Muscle of leg (tissue), 11 donors: ENCODE measurements around the gene PLXNA4. TPM values are rescaled to one million over a fixed set of nuclear protein-coding genes. Genes with fewer than 3 reads are reported as not detected.

ENCODE experiments used
- DNase-seq: peaks from one replicate; pipeline ENCODE4 v3.0.0; 2013
- H3K27ac ChIP-seq: one replicate; pipeline ENCODE4 v1.5.1; 2013; ENCODE audit warnings: mild to moderate bottlenecking, low read length, control low read depth
- H3K27me3 ChIP-seq: one replicate; pipeline ENCODE4 v1.6.1; 2013; ENCODE audit warnings: low read length; ENCODE audit not compliant: control insufficient read depth, insufficient read depth
- H3K36me3 ChIP-seq: one replicate; pipeline ENCODE4 v1.6.1; 2013; ENCODE audit warnings: low read length; ENCODE audit not compliant: control insufficient read depth, insufficient read depth
- H3K4me1 ChIP-seq: one replicate; pipeline ENCODE4 v1.6.1; 2013; ENCODE audit warnings: low read length; ENCODE audit not compliant: control insufficient read depth, insufficient read depth
- H3K4me3 ChIP-seq: one replicate; pipeline ENCODE4 v1.5.1; 2013; ENCODE audit warnings: low read length, control low read depth
- H3K9me3 ChIP-seq: replicated peaks from 2 replicates; pipeline ENCODE4 v1.6.1; 2013; ENCODE audit warnings: low read depth, low read length; ENCODE audit not compliant: control insufficient read depth
- WGBS: methylation state at CpG from one replicate; pipeline ENCODE4 v1.1.5; 2013; ENCODE audit warnings: missing lambda C conversion rate; ENCODE audit not compliant: insufficient coverage; 5-methylcytosine and 5-hydroxymethylcytosine counted together
- polyA plus RNA-seq, 8 donors: library from polyadenylated mRNA; unstranded; fragments of 120-200 nt; gene quantifications; one replicate each; pipeline versions ENCODE4 v1.2.1 to v1.2.3, GENCODE V29; 2013; ENCODE audit warnings: inconsistent platforms in 1 of 8, low replicate concordance in 1 of 8; ENCODE audit not compliant: insufficient read length in 8 of 8, insufficient read depth in 1 of 8
- total RNA-seq: library from RNA; stranded (reverse); fragments of 120-200 nt; gene quantifications from one replicate; pipeline ENCODE4 v1.2.4, GENCODE V29; 2013

The PLXNA4 gene
- total and polyA plus RNA-seq, 9 donors: 1.3 to 3.3 (median 2.1) TPM

- no peak overlapping the region for H3K4me3 ChIP-seq
- H3K36me3 ChIP-seq: no peaks in the 10 kb centered on the region
- no CpG with 5 or more reads among the region's 5 CpGs for WGBS
- no peak overlapping the region for H3K27ac ChIP-seq
- H3K27me3 ChIP-seq: peaks cover 2% of the 10 kb centered on the region
- no peaks in the 10 kb centered on the region for H3K9me3 ChIP-seq
- H3K4me1 ChIP-seq: no peaks in the 10 kb centered on the region
- no peak for DNase-seq
These were observed 362.7 kb downstream of the PLXNA4 start for GRCh38 chr7:132213583-132213982.

DNA sequence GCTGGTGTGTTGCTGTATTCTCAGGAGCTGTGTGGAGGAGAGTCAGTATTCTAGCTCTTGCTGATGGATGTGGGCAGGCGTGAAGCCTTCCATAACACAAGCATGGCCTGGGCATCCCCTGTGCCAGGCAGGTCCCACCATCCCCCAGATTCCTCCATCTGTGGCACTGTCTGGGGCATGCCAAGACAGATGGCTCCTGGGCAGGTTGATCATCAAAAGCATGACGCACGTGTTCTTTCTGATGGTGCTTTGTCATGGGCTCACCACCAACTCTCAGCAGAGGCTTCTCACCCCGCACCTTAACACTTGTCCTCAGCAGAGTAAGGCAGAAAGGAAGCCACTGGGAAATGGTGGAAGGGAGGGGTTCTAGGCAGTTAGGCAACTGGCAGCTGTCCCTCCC, 364.3 kb downstream of the PLXNA4 start:
- 88% methylated on average over 3 of the region's 4 CpGs for WGBS
- no peaks in the 10 kb centered on the region for H3K9me3 ChIP-seq
- no peak overlapping the region for H3K27ac ChIP-seq
- peaks cover 5% of the 10 kb centered on the region for H3K4me1 ChIP-seq
- no peaks in the 10 kb centered on the region for H3K36me3 ChIP-seq
- no peak for DNase-seq
- H3K27me3 ChIP-seq: peaks cover 2% of the 10 kb centered on the region
- H3K4me3 ChIP-seq: no peak overlapping the region

GRCh38 chr7:132210821-132211220, 365.4 kb downstream of the PLXNA4 start:
- peaks cover 8% of the 10 kb centered on the region for H3K4me1 ChIP-seq
- H3K27me3 ChIP-seq: peaks cover 2% of the 10 kb centered on the region
- H3K36me3 ChIP-seq: no peaks in the 10 kb centered on the region
- WGBS: 92% methylated on average over 14 of the region's 14 CpGs
- no peaks in the 10 kb centered on the region for H3K9me3 ChIP-seq
- no peak overlapping the region for H3K27ac ChIP-seq
- no peak overlapping the region for H3K4me3 ChIP-seq
- no peak for DNase-seq

- H3K27ac ChIP-seq: no peak overlapping the region
- no CpG with 5 or more reads among the region's 2 CpGs for WGBS
- H3K9me3 ChIP-seq: no peaks in the 10 kb centered on the region
- no peak overlapping the region for H3K4me3 ChIP-seq
- peaks cover 8% of the 10 kb centered on the region for H3K4me1 ChIP-seq
- H3K27me3 ChIP-seq: no peaks in the 10 kb centered on the region
- no peak for DNase-seq
- no peaks in the 10 kb centered on the region for H3K36me3 ChIP-seq
These were observed 368.5 kb downstream of the PLXNA4 start for GRCh38 chr7:132207782-132208181.

GRCh38 chr7:132207211-132207610, 369.1 kb downstream of the PLXNA4 start:
- no peaks in the 10 kb centered on the region for H3K27me3 ChIP-seq
- no peak overlapping the region for H3K4me3 ChIP-seq
- 87% methylated on average over 8 of the region's 9 CpGs for WGBS
- DNase-seq: peak; percentile 9
- no peak overlapping the region for H3K27ac ChIP-seq
- H3K4me1 ChIP-seq: peaks cover 8% of the 10 kb centered on the region
- no peaks in the 10 kb centered on the region for H3K36me3 ChIP-seq
- H3K9me3 ChIP-seq: no peaks in the 10 kb centered on the region

DNA sequence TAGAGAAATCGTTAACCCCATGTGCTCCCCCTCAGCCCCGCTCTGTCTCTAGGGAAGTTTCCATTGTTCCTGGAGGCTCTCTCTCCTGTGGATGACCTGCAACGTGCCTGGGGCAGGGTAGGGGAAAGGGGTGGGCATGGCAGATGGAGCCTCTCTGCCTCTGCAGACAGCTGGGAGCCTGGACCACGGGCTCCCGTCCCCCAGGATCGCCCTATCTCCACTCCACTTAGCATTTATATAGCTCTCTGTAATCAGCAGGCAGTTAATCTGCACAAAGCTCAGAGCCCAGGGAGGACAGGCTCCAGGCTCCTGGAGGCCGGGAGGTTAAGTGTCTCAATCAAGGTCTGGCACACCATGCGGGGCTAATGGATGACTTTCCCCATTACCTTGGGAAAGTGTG, 369.7 kb downstream of the PLXNA4 start:
- no peak for DNase-seq
- Histone ChIP-seq H3K4me3 (no peak overlapping the region), H3K36me3 (no peaks in the 10 kb centered on the region), H3K27me3 (no peaks in the 10 kb centered on the region), H3K4me1 (peaks cover 8% of the 10 kb centered on the region), H3K27ac (no peak overlapping the region), H3K9me3 (no peaks in the 10 kb centered on the region)
- WGBS: 26% methylated on average over 3 of the region's 8 CpGs

GRCh38 chr7:132205509-132205908, 370.8 kb downstream of the PLXNA4 start:
- Histone ChIP-seq H3K27ac (no peak overlapping the region), H3K4me1 (peaks cover 8% of the 10 kb centered on the region), H3K4me3 (no peak overlapping the region), H3K36me3 (no peaks in the 10 kb centered on the region), H3K9me3 (no peaks in the 10 kb centered on the region), H3K27me3 (no peaks in the 10 kb centered on the region)
- DNase-seq: no peak

- no peak for DNase-seq
- Histone ChIP-seq H3K27me3 (no peaks in the 10 kb centered on the region), H3K4me1 (peaks cover 8% of the 10 kb centered on the region), H3K27ac (no peak overlapping the region), H3K9me3 (no peaks in the 10 kb centered on the region), H3K4me3 (no peak overlapping the region), H3K36me3 (no peaks in the 10 kb centered on the region)
- no CpG with 5 or more reads among the region's 7 CpGs for WGBS
These were observed 373.2 kb downstream of the PLXNA4 start for GRCh38 chr7:132203021-132203420.

- no peak overlapping the region for H3K4me3 ChIP-seq
- no peaks in the 10 kb centered on the region for H3K36me3 ChIP-seq
- WGBS: 90% methylated on average over 9 of the region's 9 CpGs
- H3K27me3 ChIP-seq: no peaks in the 10 kb centered on the region
- peaks cover 8% of the 10 kb centered on the region for H3K4me1 ChIP-seq
- H3K9me3 ChIP-seq: no peaks in the 10 kb centered on the region
- H3K27ac ChIP-seq: no peak overlapping the region
- no peak for DNase-seq
These were observed 373.7 kb downstream of the PLXNA4 start for GRCh38 chr7:132202541-132202940.

GRCh38 chr7:132200141-132200540, 376.1 kb downstream of the PLXNA4 start:
- Histone ChIP-seq H3K36me3 (no peaks in the 10 kb centered on the region), H3K4me3 (no peak overlapping the region), H3K27ac (no peak overlapping the region), H3K9me3 (no peaks in the 10 kb centered on the region), H3K27me3 (no peaks in the 10 kb centered on the region), H3K4me1 (no peaks in the 10 kb centered on the region)
- DNase-seq: no peak
- 50% methylated on average over 1 of the region's 4 CpGs for WGBS

- DNase-seq: no peak
These were observed 376.6 kb downstream of the PLXNA4 start for GRCh38 chr7:132199626-132200025.

More at GRCh38 chr7:132199626-132200025, 376.6 kb downstream of the PLXNA4 start:
- Histone ChIP-seq H3K4me1 (no peaks in the 10 kb centered on the region), H3K36me3 (no peaks in the 10 kb centered on the region), H3K27me3 (no peaks in the 10 kb centered on the region), H3K27ac (no peak overlapping the region), H3K9me3 (no peaks in the 10 kb centered on the region), H3K4me3 (no peak overlapping the region)
- WGBS: no CpG with 5 or more reads among the region's 2 CpGs
